K562 (cell line): ENCODE results near the gene B3GNT9. TPM values are rescaled to one million over a fixed set of nuclear protein-coding genes. Genes with fewer than 3 reads are reported as not detected.

Source experiments
- ATAC-seq: fragments of 200-7000 bp; cut with Tn5 transposase; 3 replicates; pipeline ENCODE4 v1.9.1; 2020; ENCODE audit warnings: moderate library complexity
- BruUV-seq: library from RNA; stranded (reverse); fragments of 400-500 nt; replicated peaks from 2 replicates; lab custom pipeline; 2021; lab: Mats Ljungman, UMichigan
- CTCF ChIA-PET: fragments of 300-600 bp; formaldehyde crosslinking; extraction: SDS; loops from one replicate; lab custom pipeline; 2021; ENCODE audit warnings: low intra/inter-chr PET ratio; lab: Yijun Ruan, JAX
- POLR2A ChIA-PET: fragments of 300-600, 350-650 bp; sonication (Branson Sonifier 250); formaldehyde crosslinking; extraction: SDS; loops from one replicate; lab custom pipeline; 2021; ENCODE audit warnings: antibody characterized with exemption, inconsistent platforms; lab: Yijun Ruan, JAX
- DNase-seq, 4 experiments: peaks; one replicate each; pipeline versions ENCODE4 v3.0.0 to v3.0.0-alpha.2; 2011 to 2018; ENCODE audit warnings: low spot score in 3 of 4, mixed read lengths in 3 of 4; ENCODE audit errors: extremely low read depth in 1 of 4
- FAIRE-seq: peaks from 2 replicates; lab custom pipeline; 2011; peaks lifted over from hg19 to GRCh38; lab: Jason Lieb, UNC
- H2AFZ ChIP-seq: 2 replicates; pipeline ENCODE4 v1.6.0; 2011; ENCODE audit warnings: low read depth, low read length, control low read depth, inconsistent platforms
- H3K27ac ChIP-seq: fragments of 200-600 bp; 3 replicates; pipeline ENCODE4 v1.8.0; 2011; ENCODE audit warnings: low read depth, mild to moderate bottlenecking, control low read depth, inconsistent platforms, low read length, moderate library complexity, mixed read lengths; ENCODE audit errors: extremely low read depth
- H3K27me3 ChIP-seq, 2 experiments: fragments of 300-600 bp in 1 of 2; 2 replicates in 1 of 2; 3 replicates in 1 of 2; pipeline versions ENCODE4 v1.6.0 to v1.8.0; 2011; ENCODE audit warnings: inconsistent platforms in 2 of 2, low read length in 2 of 2, mild to moderate bottlenecking in 1 of 2, mixed read lengths in 1 of 2, moderate library complexity in 1 of 2; ENCODE audit not compliant: control insufficient read depth in 2 of 2, insufficient read depth in 2 of 2
- H3K36me3 ChIP-seq: fragments of 300-600 bp; 3 replicates; pipeline ENCODE4 v1.8.0; 2011; ENCODE audit warnings: mild to moderate bottlenecking, low read length, inconsistent platforms; ENCODE audit not compliant: control insufficient read depth, insufficient read depth
- H3K4me1 ChIP-seq, 2 experiments: fragments of 200-600 bp in 1 of 2; replicated peaks in 1 of 2; 2 replicates in 1 of 2; 3 replicates in 1 of 2; pipeline versions ENCODE4 v1.5.1 to v1.8.0; 2011; ENCODE audit warnings: inconsistent platforms in 2 of 2, low read length in 2 of 2, mild to moderate bottlenecking in 1 of 2, mixed read lengths in 1 of 2, moderate library complexity in 1 of 2; ENCODE audit not compliant: control insufficient read depth in 2 of 2, insufficient read depth in 2 of 2
- H3K4me2 ChIP-seq: 2 replicates; pipeline ENCODE4 v1.6.1; 2011; ENCODE audit warnings: low read length, control low read depth, inconsistent platforms, mixed read lengths; ENCODE audit not compliant: insufficient read depth
- H3K4me3 ChIP-seq: fragments of 200-600 bp; sonication (generic), shearing (Covaris generic); 2 replicates; pipeline ENCODE4 v1.5.1; 2016; ENCODE audit warnings: control low read depth, inconsistent platforms
- H3K79me2 ChIP-seq: fragments of 200-600 bp; 3 replicates; pipeline ENCODE4 v1.8.0; 2011; ENCODE audit warnings: low read length, inconsistent platforms; ENCODE audit not compliant: control insufficient read depth, insufficient read depth
- H3K9ac ChIP-seq, 2 experiments: 2 replicates each; pipeline versions ENCODE4 v1.6.0 to v1.6.1; 2011; ENCODE audit warnings: low read depth in 2 of 2, low read length in 2 of 2, control low read depth in 1 of 2, inconsistent platforms in 1 of 2, mild to moderate bottlenecking in 1 of 2, mixed read lengths in 1 of 2; ENCODE audit not compliant: insufficient read depth in 1 of 2
- H3K9me1 ChIP-seq: one replicate; pipeline ENCODE4 v1.6.0; 2011; ENCODE audit warnings: inconsistent platforms, mild to moderate bottlenecking, low read length, moderate library complexity; ENCODE audit not compliant: control insufficient read depth, insufficient read depth
- H3K9me3 ChIP-seq: replicated peaks from 2 replicates; pipeline ENCODE4 v1.5.1; 2011; ENCODE audit warnings: low read depth, low read length, inconsistent platforms; ENCODE audit not compliant: control insufficient read depth, insufficient read depth
- H4K20me1 ChIP-seq: replicated peaks from 2 replicates; pipeline ENCODE4 v1.6.1; 2011; ENCODE audit warnings: low read length, inconsistent platforms, mixed read lengths; ENCODE audit not compliant: control insufficient read depth, insufficient read depth
- BMI1 ChIP-seq: fragments of 150-350 bp; IDR thresholded peaks from 2 replicates; pipeline ENCODE4 v1.6.1; 2014; ENCODE audit warnings: low read length
- IRF2 ChIP-seq: sonication (generic); formaldehyde crosslinking; IDR thresholded peaks from 2 replicates; pipeline ENCODE4 v1.8.1; 2022; ENCODE audit warnings: mild to moderate bottlenecking, missing genetic modification reagents
- KLF1 ChIP-seq: fragments of 450-650 bp; IDR thresholded peaks from 2 replicates; pipeline ENCODE4 v1.6.1; 2016; ENCODE audit warnings: missing genetic modification characterization, missing compliant biosample characterization
- POLR2A ChIP-seq: fragments of 450-650 bp; conservative IDR thresholded peaks from 2 replicates; pipeline ENCODE4 v1.6.1; 2016
- PTRF ChIP-seq: fragments of 450-650 bp; IDR thresholded peaks from 2 replicates; pipeline ENCODE4 v1.6.1; 2016; ENCODE audit warnings: mild to moderate bottlenecking, missing genetic modification characterization, missing compliant biosample characterization
- RBM22 ChIP-seq: fragments of 200-400 bp; formaldehyde crosslinking; IDR thresholded peaks from 2 replicates; pipeline ENCODE4 v1.6.1; 2018; ENCODE audit warnings: low read length, low read depth; ENCODE audit not compliant: poor library complexity, severe bottlenecking
- TAF9B ChIP-seq: fragments of 450-650 bp; IDR thresholded peaks from 2 replicates; pipeline ENCODE4 v1.6.1; 2018; ENCODE audit warnings: mild to moderate bottlenecking; ENCODE audit not compliant: partially characterized antibody
- ZEB2 ChIP-seq: fragments of 450-650 bp; IDR thresholded peaks from 2 replicates; pipeline ENCODE4 v1.6.1; 2016
- ZNF408 ChIP-seq: fragments of 250-450 bp; sonication (Bioruptor Pico); IDR thresholded peaks from 2 replicates; pipeline ENCODE4 v1.4.0; 2020; ENCODE audit warnings: low read depth, mild to moderate bottlenecking, moderate library complexity
- WGBS: fragments of 100-300 bp; shearing (Covaris generic); methylation state at CpG from one replicate; pipeline ENCODE4 v1.1.6; 2016; ENCODE audit warnings: low coverage, mixed read lengths; ENCODE audit not compliant: insufficient coverage; ENCODE audit errors: missing lambda C conversion rate; 5-methylcytosine and 5-hydroxymethylcytosine counted together
- in situ Hi-C: fragments of 300-500 bp; cut with MboI; formaldehyde crosslinking; loops from 4 replicates; pipeline ENCODE4 v1.15.0; 2018; ENCODE audit warnings: inconsistent platforms, mixed read lengths
- intact Hi-C: fragments of 100-400 bp; cut with micrococcal nuclease; formaldehyde crosslinking; loops from 2 replicates; pipeline ENCODE4 v1.14.2; 2022
- polyA plus RNA-seq, 8 experiments: library from polyadenylated mRNA; depleted of rRNA in 4 of 8; stranded (reverse) in 5 of 8; unstranded in 3 of 8; fragments of >200 nt; fragmentation: Nextera tagmentation in 2 of 8; fragmentation: Illumina TruSeq in 1 of 8; extraction: Ambion mirVana in 2 of 8; extraction: Trizol in 1 of 8; gene quantifications; 2 replicates each; pipeline versions ENCODE4 v1.2.1 to v1.2.3, GENCODE V29; 2011 to 2014; ENCODE audit warnings: inconsistent platforms in 1 of 8, missing spikeins in 1 of 8
- total RNA-seq, 7 experiments: library from RNA; depleted of rRNA in 6 of 7; stranded (reverse); fragments of >200 nt in 6 of 7; fragmentation: Illumina TruSeq in 2 of 7; extraction: Trizol in 2 of 7; gene quantifications; 2 replicates each; pipeline versions ENCODE4 v1.2.1 to v1.2.3, GENCODE V29; 2011 to 2021; ENCODE audit warnings: low replicate concordance in 1 of 7
- TF ChIP-seq, protein P1 (sequence below): sonication (generic); formaldehyde crosslinking; IDR thresholded peaks from 2 replicates; pipeline ENCODE4 v1.8.1; 2023; ENCODE audit warnings: mild to moderate bottlenecking, missing genetic modification reagents
- TF ChIP-seq, protein P2 (sequence below): sonication (generic); formaldehyde crosslinking; IDR thresholded peaks from 2 replicates; pipeline ENCODE4 v1.9.0; 2022; ENCODE audit warnings: mild to moderate bottlenecking, missing genetic modification reagents
- TF ChIP-seq, protein P3 (sequence below), 2 experiments: fragments of 150-350 bp in 1 of 2; IDR thresholded peaks; 2 replicates each; pipeline ENCODE4 v1.6.1; 2012 to 2016; ENCODE audit warnings: low read depth in 2 of 2, low read length in 2 of 2, mild to moderate bottlenecking in 1 of 2, moderate library complexity in 1 of 2
- TF ChIP-seq, protein P4 (sequence below): fragments of 250-450 bp; sonication (Bioruptor Pico); IDR thresholded peaks from 2 replicates; pipeline ENCODE4 v1.5.0; 2020; ENCODE audit warnings: mild to moderate bottlenecking, borderline replicate concordance

Gene B3GNT9
- total and polyA plus RNA-seq, 9 of the 15 experiments (the other 6 are each of a cell fraction or from before 2014, with no cell fraction given): 0.01 to 1.8 (median 1.1) TPM; not detected in 1

DNA sequence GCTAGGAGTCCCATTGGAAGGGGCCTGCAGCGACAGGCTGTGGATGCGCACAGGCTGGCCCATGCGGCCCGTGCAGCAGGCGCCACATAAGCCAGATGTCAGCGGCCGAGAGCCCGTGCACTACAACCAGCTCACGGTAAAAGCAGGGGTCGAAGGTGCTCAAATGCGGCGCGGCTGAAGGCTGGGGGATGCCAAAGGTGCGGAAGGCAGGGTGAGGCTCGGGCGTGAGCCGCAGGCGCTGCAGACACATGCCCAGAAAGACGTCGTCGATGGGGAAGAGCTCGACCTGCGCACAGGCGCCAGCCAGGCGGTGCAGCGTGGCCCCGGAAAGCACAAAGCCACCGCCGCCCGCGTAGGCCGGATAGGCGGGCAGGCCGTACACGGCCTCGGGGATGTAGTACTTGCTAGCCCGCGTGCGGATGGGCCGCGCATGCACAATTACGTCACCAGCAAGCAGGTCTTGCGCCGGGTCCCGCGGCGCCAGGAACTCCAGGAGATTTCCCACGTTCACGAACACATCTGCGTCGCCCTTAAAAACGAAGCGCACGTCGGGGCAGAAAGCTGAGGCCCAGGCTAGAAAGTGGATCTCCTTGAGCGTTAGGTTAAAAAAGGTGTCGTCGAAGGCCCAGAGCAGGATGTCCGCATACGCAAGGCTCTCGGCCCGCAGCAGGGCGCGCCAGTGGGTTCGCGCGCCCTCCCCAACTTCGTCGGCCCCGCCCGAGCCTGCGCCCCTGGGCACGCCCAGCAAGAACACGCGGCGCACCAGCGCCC, 1.3 kb downstream of the B3GNT9 start:
- BruUV-seq: no TSS peak
- no peak for ATAC-seq
- TF ChIP-seq ZNF408 (CRISPR knock-in tag): no peak
- peak; percentile 39 for TF ChIP-seq RBM22
- peak; percentile 52 for TF ChIP-seq POLR2A
- no peak for TF ChIP-seq IRF2
- TF ChIP-seq ZEB2: no peak
- no peak for TF ChIP-seq PTRF (tag)
- TF ChIP-seq, protein P1, sequence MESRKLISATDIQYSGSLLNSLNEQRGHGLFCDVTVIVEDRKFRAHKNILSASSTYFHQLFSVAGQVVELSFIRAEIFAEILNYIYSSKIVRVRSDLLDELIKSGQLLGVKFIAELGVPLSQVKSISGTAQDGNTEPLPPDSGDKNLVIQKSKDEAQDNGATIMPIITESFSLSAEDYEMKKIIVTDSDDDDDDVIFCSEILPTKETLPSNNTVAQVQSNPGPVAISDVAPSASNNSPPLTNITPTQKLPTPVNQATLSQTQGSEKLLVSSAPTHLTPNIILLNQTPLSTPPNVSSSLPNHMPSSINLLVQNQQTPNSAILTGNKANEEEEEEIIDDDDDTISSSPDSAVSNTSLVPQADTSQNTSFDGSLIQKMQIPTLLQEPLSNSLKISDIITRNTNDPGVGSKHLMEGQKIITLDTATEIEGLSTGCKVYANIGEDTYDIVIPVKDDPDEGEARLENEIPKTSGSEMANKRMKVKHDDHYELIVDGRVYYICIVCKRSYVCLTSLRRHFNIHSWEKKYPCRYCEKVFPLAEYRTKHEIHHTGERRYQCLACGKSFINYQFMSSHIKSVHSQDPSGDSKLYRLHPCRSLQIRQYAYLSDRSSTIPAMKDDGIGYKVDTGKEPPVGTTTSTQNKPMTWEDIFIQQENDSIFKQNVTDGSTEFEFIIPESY (CRISPR knock-in tag): peak; percentile 71
- TF ChIP-seq TAF9B: no peak
- TF ChIP-seq KLF1 (tag): no peak
- TF ChIP-seq, protein P2, sequence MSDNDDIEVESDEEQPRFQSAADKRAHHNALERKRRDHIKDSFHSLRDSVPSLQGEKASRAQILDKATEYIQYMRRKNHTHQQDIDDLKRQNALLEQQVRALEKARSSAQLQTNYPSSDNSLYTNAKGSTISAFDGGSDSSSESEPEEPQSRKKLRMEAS (CRISPR knock-in tag): no peak
- TF ChIP-seq, protein P3, sequence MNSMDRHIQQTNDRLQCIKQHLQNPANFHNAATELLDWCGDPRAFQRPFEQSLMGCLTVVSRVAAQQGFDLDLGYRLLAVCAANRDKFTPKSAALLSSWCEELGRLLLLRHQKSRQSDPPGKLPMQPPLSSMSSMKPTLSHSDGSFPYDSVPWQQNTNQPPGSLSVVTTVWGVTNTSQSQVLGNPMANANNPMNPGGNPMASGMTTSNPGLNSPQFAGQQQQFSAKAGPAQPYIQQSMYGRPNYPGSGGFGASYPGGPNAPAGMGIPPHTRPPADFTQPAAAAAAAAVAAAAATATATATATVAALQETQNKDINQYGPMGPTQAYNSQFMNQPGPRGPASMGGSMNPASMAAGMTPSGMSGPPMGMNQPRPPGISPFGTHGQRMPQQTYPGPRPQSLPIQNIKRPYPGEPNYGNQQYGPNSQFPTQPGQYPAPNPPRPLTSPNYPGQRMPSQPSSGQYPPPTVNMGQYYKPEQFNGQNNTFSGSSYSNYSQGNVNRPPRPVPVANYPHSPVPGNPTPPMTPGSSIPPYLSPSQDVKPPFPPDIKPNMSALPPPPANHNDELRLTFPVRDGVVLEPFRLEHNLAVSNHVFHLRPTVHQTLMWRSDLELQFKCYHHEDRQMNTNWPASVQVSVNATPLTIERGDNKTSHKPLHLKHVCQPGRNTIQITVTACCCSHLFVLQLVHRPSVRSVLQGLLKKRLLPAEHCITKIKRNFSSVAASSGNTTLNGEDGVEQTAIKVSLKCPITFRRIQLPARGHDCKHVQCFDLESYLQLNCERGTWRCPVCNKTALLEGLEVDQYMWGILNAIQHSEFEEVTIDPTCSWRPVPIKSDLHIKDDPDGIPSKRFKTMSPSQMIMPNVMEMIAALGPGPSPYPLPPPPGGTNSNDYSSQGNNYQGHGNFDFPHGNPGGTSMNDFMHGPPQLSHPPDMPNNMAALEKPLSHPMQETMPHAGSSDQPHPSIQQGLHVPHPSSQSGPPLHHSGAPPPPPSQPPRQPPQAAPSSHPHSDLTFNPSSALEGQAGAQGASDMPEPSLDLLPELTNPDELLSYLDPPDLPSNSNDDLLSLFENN (IDR thresholded peaks at IDR 0.05; ENCODE audit: low read depth in 2 of 2, low read length in 2 of 2): no peak
- TF ChIP-seq, protein P4, sequence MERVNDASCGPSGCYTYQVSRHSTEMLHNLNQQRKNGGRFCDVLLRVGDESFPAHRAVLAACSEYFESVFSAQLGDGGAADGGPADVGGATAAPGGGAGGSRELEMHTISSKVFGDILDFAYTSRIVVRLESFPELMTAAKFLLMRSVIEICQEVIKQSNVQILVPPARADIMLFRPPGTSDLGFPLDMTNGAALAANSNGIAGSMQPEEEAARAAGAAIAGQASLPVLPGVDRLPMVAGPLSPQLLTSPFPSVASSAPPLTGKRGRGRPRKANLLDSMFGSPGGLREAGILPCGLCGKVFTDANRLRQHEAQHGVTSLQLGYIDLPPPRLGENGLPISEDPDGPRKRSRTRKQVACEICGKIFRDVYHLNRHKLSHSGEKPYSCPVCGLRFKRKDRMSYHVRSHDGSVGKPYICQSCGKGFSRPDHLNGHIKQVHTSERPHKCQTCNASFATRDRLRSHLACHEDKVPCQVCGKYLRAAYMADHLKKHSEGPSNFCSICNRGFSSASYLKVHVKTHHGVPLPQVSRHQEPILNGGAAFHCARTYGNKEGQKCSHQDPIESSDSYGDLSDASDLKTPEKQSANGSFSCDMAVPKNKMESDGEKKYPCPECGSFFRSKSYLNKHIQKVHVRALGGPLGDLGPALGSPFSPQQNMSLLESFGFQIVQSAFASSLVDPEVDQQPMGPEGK (CRISPR knock-in tag): no peak
- TF ChIP-seq BMI1: no peak

More for the DNA sequence above, 1.3 kb downstream of the B3GNT9 start:
- H4K20me1 ChIP-seq: no peaks in the 10 kb centered on the region
- peaks cover 0 to 27% of the 10 kb centered on the region in 2 experiments; a peak in 2 of 5 replicates for H3K4me1 ChIP-seq
- no peak overlapping the region for H2AFZ ChIP-seq
- no peak overlapping the region for H3K4me2 ChIP-seq
- no peaks in the 10 kb centered on the region for H3K9me3 ChIP-seq
- no peaks in the 10 kb centered on the region for H3K9me1 ChIP-seq
- H3K36me3 ChIP-seq: peaks cover 46% of the 10 kb centered on the region; the same call in 2 of the 3 replicates
- intact Hi-C loops (no loop called here), in situ Hi-C loops (loop anchor here (25.0 kb wide), 1 partner anchor 187 kb away; the partner anchor contains the start of gene CES3)
- CTCF ChIA-PET: no interaction called here
- H3K27me3 ChIP-seq: no peaks in the 10 kb centered on the region
- 95% methylated on average over 40 of the region's 77 CpGs for WGBS
- no peaks in the 10 kb centered on the region for H3K79me2 ChIP-seq
- DNase-seq (no peak), FAIRE-seq (no peak)
- H3K9ac ChIP-seq: no peak overlapping the region
- H3K27ac ChIP-seq: no peak overlapping the region
- H3K4me3 ChIP-seq: no peak overlapping the region
- POLR2A ChIA-PET: interaction anchor here (0.6 to 1.1 kb wide), 2 partner anchors 11 to 130 kb away, joined by 3 read pairs; no protein-coding TSS in a partner anchor
